ENCODE results near the gene RAB38. TPM values are rescaled to one million over a fixed set of nuclear protein-coding genes. Genes with fewer than 3 reads are reported as not detected.

The RAB38 gene
- total RNA-seq, 1 donor from 2014 or later, result 24.1 TPM

GRCh38 chr11:88089134-88089533 lies 86.1 kb downstream of the RAB38 start:
- H3K9me3 ChIP-seq, result no peaks in the 10 kb centered on the region
- no peaks in the 10 kb centered on the region for H3K36me3 ChIP-seq
- TF ChIP-seq CTCF (IDR thresholded peaks at IDR 0.05) (no peak), POLR2AphosphoS5 (IDR thresholded peaks at IDR 0.05; ENCODE audit: insufficient read depth in 1 of 2, low read depth in 1 of 2) (no peak), POLR2A (IDR thresholded peaks at IDR 0.05) (no peak)
- intact Hi-C loops (cut with DNase I), result no loop called here
- DNase-seq (ENCODE audit: extremely low spot score in 2 of 2), result no peak
- H3K4me1 ChIP-seq, result peaks cover 10% of the 10 kb centered on the region
- H3K27me3 ChIP-seq, result no peaks in the 10 kb centered on the region
- H3K27ac ChIP-seq, result no peak overlapping the region
- H3K4me3 ChIP-seq, result no peak overlapping the region

- peaks cover 10% of the 10 kb centered on the region for H3K4me1 ChIP-seq
- TF ChIP-seq POLR2AphosphoS5 (IDR thresholded peaks at IDR 0.05; ENCODE audit: insufficient read depth in 1 of 2, low read depth in 1 of 2), result no peak
- TF ChIP-seq POLR2A (IDR thresholded peaks at IDR 0.05), result no peak
- no peak for TF ChIP-seq CTCF (IDR thresholded peaks at IDR 0.05)
- H3K36me3 ChIP-seq, result no peaks in the 10 kb centered on the region
- no peak overlapping the region for H3K27ac ChIP-seq
- H3K27me3 ChIP-seq, result no peaks in the 10 kb centered on the region
- no peaks in the 10 kb centered on the region for H3K9me3 ChIP-seq
- H3K4me3 ChIP-seq, result no peak overlapping the region
- no peak for DNase-seq (ENCODE audit: extremely low spot score in 2 of 2)
- intact Hi-C loops (cut with DNase I), result no loop called here
Observed at GRCh38 chr11:88087337-88087736, 87.9 kb downstream of the RAB38 start.

- no peaks in the 10 kb centered on the region for H3K36me3 ChIP-seq
- peaks cover 10% of the 10 kb centered on the region for H3K4me1 ChIP-seq
- no peak for DNase-seq (ENCODE audit: extremely low spot score in 2 of 2)
- no peaks in the 10 kb centered on the region for H3K9me3 ChIP-seq
- no peak overlapping the region for H3K27ac ChIP-seq
- no peak overlapping the region for H3K4me3 ChIP-seq
- no peak for TF ChIP-seq CTCF (IDR thresholded peaks at IDR 0.05)
- TF ChIP-seq POLR2AphosphoS5 (IDR thresholded peaks at IDR 0.05; ENCODE audit: insufficient read depth in 1 of 2, low read depth in 1 of 2), result no peak
- TF ChIP-seq POLR2A (IDR thresholded peaks at IDR 0.05), result no peak
- H3K27me3 ChIP-seq, result no peaks in the 10 kb centered on the region
- intact Hi-C loops (cut with DNase I), result no loop called here
Observed at GRCh38 chr11:88086297-88086696, 88.9 kb downstream of the RAB38 start.

GRCh38 chr11:88070437-88070836 lies 104.8 kb downstream of the RAB38 start:
- Histone ChIP-seq H3K27me3 (no peaks in the 10 kb centered on the region), H3K9me3 (no peaks in the 10 kb centered on the region), H3K4me3 (no peak overlapping the region), H3K36me3 (no peaks in the 10 kb centered on the region), H3K27ac (no peak overlapping the region), H3K4me1 (no peaks in the 10 kb centered on the region)
- no peak for TF ChIP-seq POLR2A (IDR thresholded peaks at IDR 0.05)
- no peak for TF ChIP-seq CTCF (IDR thresholded peaks at IDR 0.05)
- TF ChIP-seq POLR2AphosphoS5 (IDR thresholded peaks at IDR 0.05; ENCODE audit: insufficient read depth in 1 of 2, low read depth in 1 of 2), result no peak
- intact Hi-C loops (cut with DNase I), result no loop called here
- DNase-seq (ENCODE audit: extremely low spot score in 2 of 2), result no peak

GRCh38 chr11:88068848-88069554 lies 106.2 kb downstream of the RAB38 start:
- intact Hi-C loops (cut with DNase I), result no loop called here
- no peak overlapping the region for H3K4me3 ChIP-seq

More at GRCh38 chr11:88068848-88069554, 106.2 kb downstream of the RAB38 start:
- H3K27me3 ChIP-seq, result no peaks in the 10 kb centered on the region
- TF ChIP-seq CTCF (IDR thresholded peaks at IDR 0.05), result no peak
- no peak for TF ChIP-seq POLR2A (IDR thresholded peaks at IDR 0.05)
- no peak for TF ChIP-seq POLR2AphosphoS5 (IDR thresholded peaks at IDR 0.05; ENCODE audit: insufficient read depth in 1 of 2, low read depth in 1 of 2)
- no peak overlapping the region for H3K27ac ChIP-seq
- no peaks in the 10 kb centered on the region for H3K9me3 ChIP-seq
- no peak for DNase-seq (ENCODE audit: extremely low spot score in 2 of 2)
- no peaks in the 10 kb centered on the region for H3K36me3 ChIP-seq
- no peaks in the 10 kb centered on the region for H3K4me1 ChIP-seq

All from vagina (tissue), 2 donors.